ENCODE measurements around the gene LGALS9.

GRCh38 chr17:27650836-27651235 is 19.8 kb downstream of the LGALS9 start:
- TF ChIP-seq, protein P1, sequence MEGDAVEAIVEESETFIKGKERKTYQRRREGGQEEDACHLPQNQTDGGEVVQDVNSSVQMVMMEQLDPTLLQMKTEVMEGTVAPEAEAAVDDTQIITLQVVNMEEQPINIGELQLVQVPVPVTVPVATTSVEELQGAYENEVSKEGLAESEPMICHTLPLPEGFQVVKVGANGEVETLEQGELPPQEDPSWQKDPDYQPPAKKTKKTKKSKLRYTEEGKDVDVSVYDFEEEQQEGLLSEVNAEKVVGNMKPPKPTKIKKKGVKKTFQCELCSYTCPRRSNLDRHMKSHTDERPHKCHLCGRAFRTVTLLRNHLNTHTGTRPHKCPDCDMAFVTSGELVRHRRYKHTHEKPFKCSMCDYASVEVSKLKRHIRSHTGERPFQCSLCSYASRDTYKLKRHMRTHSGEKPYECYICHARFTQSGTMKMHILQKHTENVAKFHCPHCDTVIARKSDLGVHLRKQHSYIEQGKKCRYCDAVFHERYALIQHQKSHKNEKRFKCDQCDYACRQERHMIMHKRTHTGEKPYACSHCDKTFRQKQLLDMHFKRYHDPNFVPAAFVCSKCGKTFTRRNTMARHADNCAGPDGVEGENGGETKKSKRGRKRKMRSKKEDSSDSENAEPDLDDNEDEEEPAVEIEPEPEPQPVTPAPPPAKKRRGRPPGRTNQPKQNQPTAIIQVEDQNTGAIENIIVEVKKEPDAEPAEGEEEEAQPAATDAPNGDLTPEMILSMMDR (IDR thresholded peaks at IDR 0.05; ENCODE audit: extremely low read depth in 1 of 2, insufficient read depth in 1 of 2, low read depth in 1 of 2, low read length in 2 of 2) = no peak
- TF ChIP-seq POLR2A (IDR thresholded peaks at IDR 0.05; ENCODE audit: low read depth, low read length) = no peak
- no peak for TF ChIP-seq JUN (IDR thresholded peaks at IDR 0.05; ENCODE audit: borderline replicate concordance, insufficient read depth, insufficient read length, low read depth)
- no peak for TF ChIP-seq EZH2 (IDR thresholded peaks at IDR 0.05; ENCODE audit: borderline replicate concordance, low read depth, low read length, severe bottlenecking)
- TF ChIP-seq POLR2AphosphoS5 (IDR thresholded peaks at IDR 0.05; ENCODE audit: insufficient read depth, low read depth, low read length) = no peak

Data from endothelial cell of umbilical vein (primary cell).